KBM-7 (cell line): Measurements from ENCODE around the gene CKAP5.

Source experiments
- DNase-seq: peaks from one replicate; pipeline ENCODE4 v3.0.0-alpha.2; 2015
- in situ Hi-C: fragments of 300-500 bp; cut with MboI; formaldehyde crosslinking; loops from 2 replicates; pipeline ENCODE4 v1.14.3; 2020; ENCODE audit warnings: low sequenced_read_pairs, low pct_unique_long_range_greater_than_20kb, mixed read lengths

Gene CKAP5

GRCh38 chr11:46856605-46857343 is 10.7 kb upstream of the CKAP5 start:
- DNase-seq, result peak; percentile 12
- in situ Hi-C loops, result no loop called here

DNA sequence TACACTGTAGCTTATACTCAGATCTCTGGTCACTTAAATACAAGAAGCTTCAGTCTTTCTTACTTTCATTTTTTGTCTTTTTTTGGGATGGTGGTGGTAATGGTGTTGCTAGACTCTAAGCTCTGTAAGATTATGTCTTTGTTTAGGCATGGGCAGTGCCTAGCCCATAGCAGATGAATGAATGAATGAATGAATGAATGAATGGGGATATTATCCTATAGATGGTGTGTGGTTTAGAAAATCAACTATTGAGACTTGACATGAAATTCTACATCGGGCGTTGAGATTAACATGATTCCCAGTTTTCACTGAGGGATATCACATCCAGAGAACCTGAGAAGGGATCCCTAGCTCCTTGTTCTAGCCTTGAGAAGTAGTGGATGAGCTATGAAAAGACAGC is 9.8 kb upstream of the CKAP5 start:
- DNase-seq, result no peak
- in situ Hi-C loops, result no loop called here

DNA sequence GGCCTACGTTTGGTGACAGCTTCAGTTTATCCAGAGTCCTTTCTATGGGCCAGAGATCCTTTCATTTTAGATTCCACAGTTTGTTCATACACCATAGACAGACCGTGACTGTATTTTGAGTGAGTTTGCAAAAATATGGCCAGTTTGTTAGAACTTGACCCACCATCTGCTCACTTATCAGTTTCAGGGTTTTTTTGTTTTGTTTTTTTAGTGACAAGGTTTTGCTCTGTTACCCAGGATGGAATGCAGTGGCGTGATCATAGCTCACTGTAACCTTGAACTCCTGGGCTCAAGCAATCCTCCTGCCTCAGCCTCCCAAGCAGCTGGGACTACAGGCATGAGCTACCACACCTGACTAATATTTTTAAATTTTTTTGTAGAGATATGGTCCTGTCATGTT is 9.1 kb upstream of the CKAP5 start:
- DNase-seq, result no peak
- in situ Hi-C loops, result no loop called here

DNA sequence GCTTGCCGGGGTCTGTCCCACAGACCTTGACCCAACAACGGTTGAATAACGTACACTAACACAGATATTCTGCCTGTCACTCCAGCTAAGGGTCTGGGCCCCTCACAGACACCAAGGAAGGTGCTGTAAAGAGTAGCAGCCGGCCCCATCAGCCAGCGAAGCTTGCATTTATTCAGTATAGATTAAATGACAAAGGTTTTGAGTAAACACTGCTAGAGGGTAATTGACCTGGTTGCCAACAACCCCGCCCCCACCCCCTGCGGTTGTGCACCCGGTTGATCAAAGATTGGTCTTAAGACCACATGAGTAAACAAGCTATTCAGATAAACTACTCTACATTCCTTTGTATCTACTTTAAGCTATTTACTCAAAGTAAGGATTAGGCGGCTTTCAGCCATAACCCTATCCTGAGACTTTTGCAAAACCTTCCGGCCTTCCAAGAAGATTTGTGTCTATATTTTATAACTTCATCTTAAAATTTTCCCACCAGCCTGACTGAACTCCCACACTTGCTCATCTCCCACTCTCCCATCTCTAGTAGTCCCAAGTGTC is 4.8 kb upstream of the CKAP5 start:
- no peak for DNase-seq
- in situ Hi-C loops, result no loop called here

- DNase-seq, result no peak
- in situ Hi-C loops, result no loop called here
These were observed 3.6 kb upstream of the CKAP5 start for GRCh38 chr11:46849631-46850030.

- no peak for DNase-seq
- in situ Hi-C loops, result no loop called here
These were observed 390 bp upstream of the CKAP5 start for GRCh38 chr11:46846510-46846830.

DNA sequence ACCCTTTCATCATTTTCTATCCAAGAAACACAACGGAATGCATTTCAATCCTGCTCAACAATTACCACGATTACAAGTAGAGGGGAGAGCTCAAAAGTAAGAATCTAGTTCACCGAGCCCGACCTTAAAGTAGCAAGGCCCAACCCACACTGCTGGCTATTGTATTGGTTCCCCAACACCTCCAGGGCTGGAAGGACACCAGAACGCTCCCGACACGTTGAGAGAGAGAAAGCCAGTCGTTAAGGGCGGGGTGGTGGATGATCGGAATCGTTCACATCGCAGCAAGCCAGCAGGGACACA is 690 bp downstream of the CKAP5 start:
- in situ Hi-C loops, result no loop called here
- DNase-seq, result no peak

DNA sequence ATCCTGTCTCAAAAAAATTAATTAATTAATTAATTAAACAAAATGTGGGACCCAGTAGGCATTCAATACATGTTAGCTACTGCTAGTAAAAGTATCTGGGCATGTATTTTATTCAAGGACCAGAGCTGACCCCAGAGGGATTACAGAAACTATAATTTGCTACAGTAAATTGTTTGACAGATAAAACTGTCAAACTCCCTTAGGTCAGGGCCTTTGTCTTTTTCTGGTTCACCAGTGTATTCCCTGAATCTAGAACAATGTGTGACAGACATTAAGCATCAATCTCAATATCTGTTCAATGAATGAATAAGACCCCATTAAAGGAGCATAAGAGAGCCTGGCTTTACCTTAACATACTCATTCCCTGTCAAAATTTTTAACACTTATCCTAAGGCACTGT is 6.0 kb downstream of the CKAP5 start:
- in situ Hi-C loops, result no loop called here
- no peak for DNase-seq

DNA sequence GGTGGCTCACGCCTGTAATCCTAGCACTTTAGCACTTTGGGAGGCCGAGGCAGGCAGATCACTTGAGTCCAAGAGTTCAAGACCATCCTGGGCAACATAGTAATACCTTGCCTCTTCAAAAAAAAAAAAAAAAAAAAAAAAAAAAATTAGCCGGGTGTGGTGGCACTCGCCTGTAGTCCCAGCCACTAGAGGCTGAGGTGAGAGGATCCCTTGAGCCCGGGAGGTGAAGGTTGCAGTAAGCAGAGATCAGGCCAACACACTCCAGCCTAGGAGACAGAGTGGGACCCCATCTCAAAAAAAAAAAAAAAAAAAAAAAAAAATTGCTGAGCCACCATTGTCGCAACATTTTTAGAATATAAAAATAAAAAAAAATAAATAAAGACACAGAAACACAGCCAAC is 7.6 kb downstream of the CKAP5 start:
- in situ Hi-C loops, result no loop called here
- DNase-seq, result no peak

DNA sequence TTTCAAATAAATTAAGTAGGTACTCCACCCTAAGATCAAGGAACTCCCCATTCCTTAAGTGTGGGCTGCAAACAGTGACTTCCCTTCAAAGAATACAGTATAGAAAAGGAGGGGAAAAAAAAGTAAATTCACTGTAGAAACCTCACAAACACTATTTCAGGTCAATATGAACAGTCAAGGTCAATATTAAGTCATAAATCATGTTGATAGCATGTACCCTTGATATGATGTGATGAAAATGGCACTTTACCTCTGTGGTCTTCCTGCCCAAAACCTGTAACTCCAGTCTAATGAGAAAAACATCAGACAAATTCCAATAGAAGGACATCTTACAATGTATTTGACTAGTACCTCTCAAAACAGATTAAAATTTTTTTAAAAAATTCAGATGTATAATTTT is 8.2 kb downstream of the CKAP5 start:
- no peak for DNase-seq
- in situ Hi-C loops, result no loop called here

DNA sequence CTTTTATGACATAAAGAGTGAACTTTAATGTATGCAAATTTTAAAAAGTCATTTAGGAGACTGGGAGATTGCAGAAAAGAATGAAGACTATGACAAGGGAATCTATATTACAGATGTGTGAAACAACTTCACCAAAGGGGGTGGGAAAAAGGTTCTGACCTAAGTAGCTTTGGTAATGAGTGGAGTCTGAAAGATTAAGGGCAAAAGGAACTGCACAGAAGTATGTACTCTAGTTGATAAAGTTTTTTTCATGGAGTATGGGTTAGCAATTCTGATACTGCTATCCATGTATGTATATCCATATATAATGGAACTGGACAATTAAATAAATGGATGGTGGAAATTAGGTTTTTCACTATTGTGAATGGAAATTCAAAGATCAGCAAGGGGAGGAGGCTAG is 9.2 kb downstream of the CKAP5 start:
- DNase-seq, result no peak
- in situ Hi-C loops, result no loop called here

DNA sequence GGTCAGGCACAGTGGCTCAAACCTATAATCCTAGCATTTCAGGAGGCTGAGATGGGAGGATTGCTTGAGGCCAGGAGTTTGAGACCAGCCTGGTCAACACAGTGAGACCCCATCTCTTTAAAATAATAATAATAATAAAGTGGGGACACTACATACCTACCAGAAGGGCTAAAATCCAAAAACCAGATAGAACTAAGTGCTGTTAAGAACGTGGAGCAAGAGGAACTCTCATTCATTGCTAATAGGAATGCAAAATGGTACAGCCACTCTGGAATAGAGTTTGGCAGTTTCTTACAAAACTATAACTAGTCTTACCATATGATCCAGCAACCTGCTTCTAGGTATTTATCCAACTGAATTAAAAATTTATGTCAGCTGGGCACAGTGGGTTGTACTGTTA is 9.6 kb downstream of the CKAP5 start:
- DNase-seq, result no peak
- in situ Hi-C loops, result no loop called here

DNA sequence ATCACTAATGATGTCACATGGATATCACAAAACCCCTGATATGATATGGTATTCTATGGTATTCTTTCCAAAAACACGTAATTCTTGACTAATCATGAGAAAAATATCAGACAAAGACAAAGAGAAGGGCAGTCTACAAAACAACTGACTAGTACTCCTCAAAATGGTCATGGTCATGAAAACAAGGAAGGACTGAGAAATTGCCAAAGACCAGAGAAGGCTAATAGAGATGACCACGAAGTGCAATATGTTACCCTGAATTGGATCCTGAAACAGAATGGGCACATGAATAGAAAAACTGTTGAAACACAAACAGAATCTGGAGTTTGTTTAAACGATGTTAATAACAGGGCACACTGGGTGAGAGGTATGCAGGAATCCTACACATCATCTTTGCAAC is 10.2 kb downstream of the CKAP5 start:
- no peak for DNase-seq
- in situ Hi-C loops, result no loop called here

- no peak for DNase-seq
- in situ Hi-C loops, result no loop called here
These were observed 11.3 kb downstream of the CKAP5 start for GRCh38 chr11:46834821-46835220.

DNA sequence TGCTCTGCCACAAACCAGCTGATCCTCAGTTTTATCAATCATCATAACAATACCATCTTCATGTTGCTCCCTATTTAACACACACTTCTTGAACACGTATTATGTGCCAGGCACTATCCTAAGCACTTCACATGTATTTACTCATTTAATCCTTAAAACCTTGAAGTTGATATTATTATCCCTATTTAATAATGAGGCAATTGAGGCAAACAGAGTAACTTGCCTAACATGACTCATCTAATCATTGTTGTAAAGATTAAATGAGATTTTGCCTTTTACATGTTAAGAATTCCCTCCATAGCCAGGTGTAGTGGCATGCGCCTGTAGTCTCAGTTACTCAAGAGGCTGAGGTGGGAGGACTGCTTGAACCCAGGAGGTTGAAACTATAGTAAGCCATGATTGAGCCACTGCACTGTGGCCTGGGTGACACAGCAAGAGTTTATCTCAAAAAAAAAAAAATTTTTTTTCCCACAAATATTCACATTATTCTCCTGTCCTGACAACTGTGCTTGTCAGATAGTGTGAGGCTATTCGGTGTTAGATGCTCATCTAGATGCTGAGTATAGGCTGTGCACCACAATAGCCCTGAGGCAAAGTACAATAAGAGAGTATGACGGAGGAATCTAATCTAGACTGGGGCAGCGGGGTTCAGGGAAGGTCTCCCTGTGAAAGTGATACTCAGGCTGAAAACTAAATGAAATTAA is 13.4 kb downstream of the CKAP5 start:
- in situ Hi-C loops, result no loop called here
- no peak for DNase-seq

DNA sequence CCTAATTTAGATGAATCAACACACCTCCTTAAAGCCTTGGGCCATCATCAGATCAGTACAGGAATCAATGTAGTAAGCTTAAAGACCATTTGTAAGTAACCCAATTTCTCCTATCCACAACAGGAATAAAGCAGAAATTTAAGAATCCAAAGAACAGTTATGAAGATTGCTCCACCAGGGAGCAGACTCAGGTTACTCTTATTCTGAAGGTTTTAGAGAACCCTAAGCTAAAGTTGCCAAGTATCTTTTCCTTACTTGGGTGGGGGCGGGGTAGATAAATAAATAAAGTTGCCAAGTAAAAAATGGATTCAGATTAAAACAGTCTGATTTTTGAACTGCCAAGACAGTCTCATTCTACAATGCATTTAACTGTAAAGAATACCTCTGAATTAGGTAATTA is 18.1 kb downstream of the CKAP5 start:
- DNase-seq, result no peak
- in situ Hi-C loops, result no loop called here

GRCh38 chr11:46826310-46827044 is 19.6 kb downstream of the CKAP5 start:
- DNase-seq, result no peak
- in situ Hi-C loops, result no loop called here

DNA sequence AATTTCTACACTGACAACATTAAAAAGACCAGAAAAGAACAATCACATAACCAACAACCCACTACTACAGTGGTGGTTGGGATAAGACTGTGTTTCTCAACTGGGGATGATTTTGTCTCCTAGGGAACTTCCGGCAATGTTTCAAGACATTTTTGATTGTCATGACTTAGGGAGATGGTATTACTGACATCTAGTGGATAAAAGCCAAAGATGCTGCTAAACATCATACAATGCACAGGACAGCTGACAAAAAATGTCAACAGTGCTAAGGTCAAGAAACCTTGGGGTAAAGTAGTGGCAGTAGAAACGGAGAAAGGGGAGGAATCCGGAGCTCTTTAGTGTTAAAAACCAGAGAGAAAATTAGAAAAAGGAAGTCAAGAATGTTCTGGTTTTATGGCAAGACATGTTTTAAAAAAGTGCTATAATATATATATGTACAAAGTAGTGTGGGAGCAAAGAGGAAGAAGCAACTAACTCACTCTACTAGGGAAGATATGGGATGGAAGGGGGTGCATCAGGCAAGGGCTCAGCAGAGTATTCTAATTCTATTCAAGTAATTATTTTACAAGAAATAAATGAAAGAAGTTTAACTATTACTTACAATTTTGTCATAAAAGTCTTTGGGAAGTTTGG is 37.2 kb downstream of the CKAP5 start:
- in situ Hi-C loops, result no loop called here
- peak; percentile 54 for DNase-seq

DNA sequence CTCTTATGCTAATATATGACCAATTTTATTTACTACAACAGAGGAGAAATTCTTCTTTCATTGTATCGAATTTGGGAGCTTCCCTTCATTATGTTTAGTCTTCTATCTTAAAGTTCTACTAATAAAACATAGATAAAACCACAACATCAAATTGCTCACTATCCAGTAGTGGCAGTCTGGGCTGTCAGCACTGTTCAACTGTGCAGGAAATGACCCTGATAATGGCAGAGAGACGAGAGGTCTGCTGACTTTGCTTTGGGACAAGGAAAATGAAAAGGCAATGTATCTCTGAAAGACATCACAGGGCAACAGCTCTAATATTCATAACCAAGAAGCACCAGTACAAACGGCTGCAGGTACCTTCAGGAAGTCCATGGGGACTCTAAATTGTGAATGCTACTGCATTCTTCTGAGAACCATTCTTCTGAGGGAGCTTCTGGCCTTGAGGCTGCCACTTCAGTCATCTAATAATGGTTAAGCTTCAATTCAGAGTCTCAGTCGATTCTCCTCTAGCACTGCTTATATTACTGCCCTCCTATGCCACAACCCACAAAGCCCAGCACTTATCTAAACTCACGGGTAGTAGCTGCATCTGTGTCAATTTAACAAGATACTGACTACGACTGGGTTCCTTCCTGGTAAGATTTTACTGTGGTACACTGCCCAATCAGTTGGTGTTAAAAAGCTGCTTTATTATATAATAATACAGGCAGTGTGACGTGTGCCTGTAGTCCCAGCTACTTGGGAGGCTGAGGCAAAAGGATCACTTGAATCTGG is 44.2 kb downstream of the CKAP5 start:
- in situ Hi-C loops, result no loop called here
- no peak for DNase-seq
